ENCODE results near the gene STIM1. TPM values are rescaled to one million over a fixed set of nuclear protein-coding genes. Genes with fewer than 3 reads are reported as not detected.

Gene STIM1
- total RNA-seq, 1 donor from 2014 or later = 16.5 TPM

DNA sequence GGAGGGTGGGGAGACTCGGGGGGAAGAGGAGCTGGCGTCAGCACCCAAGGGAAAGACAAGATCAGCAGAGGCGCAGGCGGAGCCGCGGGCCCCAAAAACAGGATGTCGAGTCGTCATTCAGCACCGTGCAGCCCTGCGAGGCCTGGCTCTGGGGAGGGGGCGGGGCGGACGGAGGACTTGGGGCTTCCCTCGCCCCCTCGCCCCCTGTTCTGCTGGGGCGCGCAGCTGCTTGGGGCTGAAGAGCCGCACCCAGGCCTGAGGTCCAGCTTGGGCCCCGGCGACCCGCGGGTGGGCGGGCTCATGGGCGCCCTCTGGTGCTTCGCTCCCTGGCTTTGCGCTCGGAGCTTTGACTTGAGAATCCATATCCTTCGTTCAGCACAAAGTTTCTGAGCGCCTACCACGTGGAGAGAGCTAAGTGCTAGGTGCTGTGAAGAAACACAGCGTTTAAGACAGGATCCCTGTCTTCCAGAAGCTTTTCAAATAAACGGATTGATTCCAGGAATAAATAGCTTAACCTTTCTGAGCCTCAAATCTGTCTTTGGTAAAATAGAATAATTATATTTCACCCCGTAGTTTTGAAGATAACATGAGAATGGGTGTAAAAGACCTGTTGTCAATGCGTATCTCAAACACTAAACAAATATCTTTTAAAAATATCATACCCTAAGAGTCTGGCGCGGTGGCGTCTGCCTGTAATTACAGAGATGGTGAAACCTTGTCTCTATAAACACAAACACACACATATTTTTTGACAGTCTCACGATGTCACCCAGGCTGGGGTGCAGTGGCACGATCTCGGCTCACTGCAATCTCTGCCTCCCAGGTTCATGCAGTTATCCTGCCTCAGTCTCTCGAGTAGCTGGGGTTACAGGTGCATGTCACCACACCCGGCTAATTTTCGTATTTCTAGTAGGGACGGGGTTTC lies 13.8 kb upstream of the STIM1 start:
- peak; percentile 40 for DNase-seq (ENCODE audit: low read depth)
- peak overlapping the region; percentile 93 for H3K4me3 ChIP-seq (ENCODE audit: low read depth, low read length)
- TF ChIP-seq, protein P1, sequence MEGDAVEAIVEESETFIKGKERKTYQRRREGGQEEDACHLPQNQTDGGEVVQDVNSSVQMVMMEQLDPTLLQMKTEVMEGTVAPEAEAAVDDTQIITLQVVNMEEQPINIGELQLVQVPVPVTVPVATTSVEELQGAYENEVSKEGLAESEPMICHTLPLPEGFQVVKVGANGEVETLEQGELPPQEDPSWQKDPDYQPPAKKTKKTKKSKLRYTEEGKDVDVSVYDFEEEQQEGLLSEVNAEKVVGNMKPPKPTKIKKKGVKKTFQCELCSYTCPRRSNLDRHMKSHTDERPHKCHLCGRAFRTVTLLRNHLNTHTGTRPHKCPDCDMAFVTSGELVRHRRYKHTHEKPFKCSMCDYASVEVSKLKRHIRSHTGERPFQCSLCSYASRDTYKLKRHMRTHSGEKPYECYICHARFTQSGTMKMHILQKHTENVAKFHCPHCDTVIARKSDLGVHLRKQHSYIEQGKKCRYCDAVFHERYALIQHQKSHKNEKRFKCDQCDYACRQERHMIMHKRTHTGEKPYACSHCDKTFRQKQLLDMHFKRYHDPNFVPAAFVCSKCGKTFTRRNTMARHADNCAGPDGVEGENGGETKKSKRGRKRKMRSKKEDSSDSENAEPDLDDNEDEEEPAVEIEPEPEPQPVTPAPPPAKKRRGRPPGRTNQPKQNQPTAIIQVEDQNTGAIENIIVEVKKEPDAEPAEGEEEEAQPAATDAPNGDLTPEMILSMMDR (conservative IDR thresholded peaks at IDR 0.05; ENCODE audit: low read depth, low read length) = peak; percentile 80

DNA sequence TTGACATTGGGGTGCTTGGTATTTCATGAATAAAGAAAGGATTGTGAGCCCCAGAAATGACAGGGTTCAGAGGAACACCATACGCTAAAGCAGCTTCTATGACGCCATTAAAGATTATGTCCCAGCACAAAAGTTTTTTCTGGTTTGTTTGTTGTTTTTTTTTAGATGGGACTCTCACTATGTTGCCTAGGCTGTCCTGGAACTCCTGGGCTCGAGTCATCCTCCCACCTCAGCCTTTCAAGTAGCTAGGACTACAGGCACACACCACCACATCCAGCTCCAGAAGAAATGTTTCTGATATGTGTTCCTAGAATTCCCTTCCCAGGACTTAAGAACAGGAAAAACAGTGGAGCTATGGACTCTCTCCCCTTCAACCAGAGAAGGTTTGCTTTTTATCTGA lies 12.1 kb upstream of the STIM1 start:
- TF ChIP-seq, protein P1 (conservative IDR thresholded peaks at IDR 0.05; ENCODE audit: low read depth, low read length) = no peak
- H3K4me3 ChIP-seq (ENCODE audit: low read depth, low read length) = no peak overlapping the region
- DNase-seq (ENCODE audit: low read depth) = no peak

DNA sequence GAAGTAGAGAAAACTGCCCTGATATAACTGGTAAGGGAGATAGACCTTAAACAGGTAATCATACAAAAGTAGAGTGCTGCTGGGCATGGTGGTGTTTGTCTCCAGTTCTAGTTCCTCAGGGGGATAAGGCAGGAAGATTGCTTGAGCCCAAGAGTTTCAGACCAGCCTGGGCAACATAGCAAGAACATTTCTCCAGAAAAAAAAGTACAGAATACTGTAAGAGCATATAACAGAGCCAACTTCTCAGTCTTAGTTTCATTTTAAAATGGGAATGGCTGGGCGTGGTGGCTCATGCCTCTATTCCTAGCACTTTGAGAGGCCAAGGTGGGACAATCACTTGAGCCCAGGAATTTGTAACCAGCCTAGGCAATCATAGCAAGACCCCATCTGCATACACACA lies 10.2 kb upstream of the STIM1 start:
- no peak overlapping the region for H3K4me3 ChIP-seq (ENCODE audit: low read depth, low read length)
- TF ChIP-seq, protein P1 (conservative IDR thresholded peaks at IDR 0.05; ENCODE audit: low read depth, low read length) = no peak
- DNase-seq (ENCODE audit: low read depth) = no peak

DNA sequence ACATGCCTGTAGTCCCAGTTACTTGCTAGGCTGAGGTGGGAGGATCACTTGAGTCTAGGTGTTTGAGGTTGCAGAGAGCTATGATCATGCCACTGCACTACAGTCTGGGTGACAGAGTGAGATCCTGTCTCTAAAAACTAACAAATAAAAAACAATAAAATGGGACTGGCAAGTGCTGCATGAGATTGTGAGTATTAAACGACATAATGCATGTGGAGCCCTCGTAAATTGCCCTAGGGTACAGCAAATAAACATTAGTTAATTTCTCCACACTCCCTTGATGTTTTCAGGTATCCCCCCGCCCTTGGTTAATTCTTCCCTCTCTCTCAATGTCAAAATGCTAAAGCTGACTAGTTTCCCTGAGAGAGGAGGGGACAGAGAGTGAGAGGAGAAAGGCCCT lies 9.8 kb upstream of the STIM1 start:
- DNase-seq (ENCODE audit: low read depth) = no peak
- TF ChIP-seq, protein P1 (conservative IDR thresholded peaks at IDR 0.05; ENCODE audit: low read depth, low read length) = no peak
- H3K4me3 ChIP-seq (ENCODE audit: low read depth, low read length) = no peak overlapping the region

DNA sequence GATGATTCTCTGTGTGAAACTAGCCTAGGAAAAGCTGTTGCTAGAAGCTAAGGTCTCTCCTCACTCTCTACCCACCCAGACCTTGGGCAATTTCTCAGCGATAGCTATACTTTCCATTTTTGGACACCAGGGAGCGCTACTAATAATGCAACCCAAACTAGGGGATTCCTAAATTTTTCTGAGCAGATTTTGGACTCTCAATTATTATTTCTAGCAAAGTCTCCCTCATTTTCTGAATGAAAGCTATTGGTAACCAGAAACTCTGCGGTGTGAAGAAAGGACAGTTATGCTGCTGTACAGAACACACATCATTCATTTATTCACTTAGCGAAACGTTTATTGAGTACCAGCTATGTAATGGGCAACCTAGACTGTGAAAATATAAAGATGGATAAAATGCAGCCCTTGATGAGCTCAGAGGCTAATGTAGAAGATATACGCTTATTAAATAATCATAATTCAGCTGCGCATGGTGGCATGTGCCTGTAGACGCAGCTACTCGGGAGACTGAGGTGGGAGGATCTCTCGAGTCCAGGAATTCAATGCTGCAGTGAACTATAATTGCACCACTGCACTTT lies 6.1 kb upstream of the STIM1 start:
- TF ChIP-seq, protein P1 (conservative IDR thresholded peaks at IDR 0.05; ENCODE audit: low read depth, low read length) = peak; percentile 78
- DNase-seq (ENCODE audit: low read depth) = no peak
- no peak overlapping the region for H3K4me3 ChIP-seq (ENCODE audit: low read depth, low read length)

DNA sequence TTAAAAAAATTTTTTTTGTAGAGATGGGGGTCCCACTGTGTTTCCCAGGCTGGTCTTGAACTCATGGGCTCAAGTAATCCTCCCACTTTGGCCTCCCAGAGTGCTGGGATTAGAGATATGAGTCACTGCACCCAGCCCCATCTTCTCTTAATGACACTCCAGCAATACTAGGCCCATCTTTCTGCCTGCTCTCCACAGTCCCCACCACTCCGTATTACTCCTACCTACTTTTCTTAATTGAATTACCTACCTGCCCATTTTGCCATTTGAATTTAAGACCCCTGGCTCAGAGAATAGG lies 2.0 kb upstream of the STIM1 start:
- no peak for DNase-seq (ENCODE audit: low read depth)
- H3K4me3 ChIP-seq (ENCODE audit: low read depth, low read length) = no peak overlapping the region
- TF ChIP-seq, protein P1 (conservative IDR thresholded peaks at IDR 0.05; ENCODE audit: low read depth, low read length) = no peak
